Ovary (tissue), 3 donors: Measurements from ENCODE around the gene NSRP1.
"Not testable (repeated sequence)": the region's sequence is repeated elsewhere in the genome, so short reads cannot be mapped to it uniquely, and the experiment has no call there.

Experiments
- CTCF ChIP-seq, 3 donors: fragments of 450-650 bp in 2 of 3; fragments of 200-600 bp in 1 of 3; IDR thresholded peaks; one replicate each; pipeline versions ENCODE4 v1.5.1 to v1.8.0; 2016 to 2022; ENCODE audit warnings: antibody characterized with exemption in 3 of 3, mild to moderate bottlenecking in 1 of 3
- EP300 ChIP-seq: sonication (generic); formaldehyde crosslinking; IDR thresholded peaks from one replicate; pipeline ENCODE4 v1.6.1; 2017; ENCODE audit warnings: antibody characterized with exemption
- POLR2A ChIP-seq: fragments of 450-650 bp; IDR thresholded peaks from one replicate; pipeline ENCODE4 v1.6.1; 2017; ENCODE audit warnings: antibody characterized with exemption, mild to moderate bottlenecking, moderate library complexity
- donor health status: DM: no; HTN: no; CAD: no.

- TF ChIP-seq CTCF (IDR thresholded peaks at IDR 0.05); EP300; POLR2A: not testable (repeated sequence)
Measured at GRCh38 chr17:30200656-30201055, 84.0 kb downstream of the NSRP1 start.
